HG03378 (cell line): ENCODE measurements around the gene SNORC.

Source experiments
- ATAC-seq: cut with Tn5 transposase; IDR thresholded peaks from one replicate; pipeline ENCODE4 v1.9.1; 2021; ENCODE audit warnings: mild to moderate bottlenecking, moderate library complexity; ENCODE audit not compliant: unreplicated experiment

The SNORC gene

DNA sequence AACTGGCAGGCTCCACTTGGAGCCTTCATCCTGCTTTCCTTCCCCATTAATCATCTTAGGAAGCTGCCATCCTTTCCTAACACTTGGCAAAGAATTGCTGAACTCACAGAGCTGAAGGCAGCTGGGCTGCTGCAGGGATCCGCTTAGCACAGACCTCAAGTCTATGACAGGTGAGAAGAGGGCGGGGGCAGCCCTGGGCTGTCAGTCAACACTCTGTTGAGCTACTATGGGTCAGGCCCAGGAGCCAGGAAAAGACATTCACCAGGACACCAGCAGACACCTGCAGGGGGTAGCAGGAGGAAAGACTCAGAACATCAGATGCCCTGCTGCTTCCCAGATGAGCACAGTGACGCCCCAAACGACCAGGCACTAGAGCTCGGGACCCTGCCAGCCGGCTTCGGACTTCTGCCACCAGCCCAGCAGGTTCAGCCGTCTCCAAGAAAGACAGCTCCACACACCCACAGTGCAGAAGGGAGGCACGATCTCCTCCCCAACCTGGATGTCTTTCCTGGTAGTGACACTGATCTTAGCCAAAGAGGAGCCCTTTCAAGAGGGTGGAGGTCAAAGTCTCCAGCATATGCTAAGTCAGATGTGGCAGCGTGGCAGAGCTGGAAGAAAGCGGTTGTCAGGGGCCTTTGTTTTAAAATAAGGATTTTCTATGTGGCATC lies 55.2 kb downstream of the SNORC start:
- ATAC-seq: no peak

- no peak for ATAC-seq
These were observed 55.7 kb downstream of the SNORC start for GRCh38 chr2:232925821-232926156.

- ATAC-seq: no peak
These were observed 56.4 kb downstream of the SNORC start for GRCh38 chr2:232926431-232926939.

DNA sequence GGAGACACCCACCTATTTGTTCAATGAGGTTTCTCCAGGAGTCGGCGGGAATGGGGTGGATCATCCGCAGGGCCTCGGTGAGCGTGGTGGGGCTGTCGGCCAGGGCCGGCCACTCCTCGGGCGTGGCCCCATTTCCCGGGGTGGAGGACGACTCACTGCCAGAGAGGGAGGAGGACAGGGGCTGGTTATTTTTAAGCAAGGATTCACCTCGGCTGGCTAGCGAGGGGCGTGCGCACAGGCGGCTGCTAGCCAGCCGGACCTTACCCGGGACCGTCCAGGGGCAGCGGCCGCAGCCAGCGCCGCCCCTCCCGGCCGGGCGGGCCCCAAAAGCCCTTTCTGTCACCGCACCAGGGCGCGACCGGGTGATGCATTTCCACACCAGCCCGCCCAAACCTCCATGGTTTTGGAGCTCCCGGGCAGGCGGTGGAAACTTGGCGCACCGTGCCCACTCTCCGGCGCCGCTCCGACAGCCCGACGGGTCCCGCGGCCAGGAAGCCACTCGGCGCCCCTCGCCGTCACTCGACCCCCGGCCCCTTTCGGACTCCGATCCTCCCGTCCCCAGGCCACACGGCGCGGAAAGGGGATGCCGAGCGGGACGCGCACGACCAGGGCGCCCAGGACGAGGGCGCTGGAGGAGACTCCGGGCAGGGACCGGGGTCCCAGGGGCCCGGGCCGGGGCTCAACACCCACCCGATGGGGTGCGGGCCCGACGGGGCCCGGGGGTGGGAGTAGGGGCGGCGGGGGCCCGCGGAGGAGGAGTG lies 57.1 kb downstream of the SNORC start:
- no peak for ATAC-seq

DNA sequence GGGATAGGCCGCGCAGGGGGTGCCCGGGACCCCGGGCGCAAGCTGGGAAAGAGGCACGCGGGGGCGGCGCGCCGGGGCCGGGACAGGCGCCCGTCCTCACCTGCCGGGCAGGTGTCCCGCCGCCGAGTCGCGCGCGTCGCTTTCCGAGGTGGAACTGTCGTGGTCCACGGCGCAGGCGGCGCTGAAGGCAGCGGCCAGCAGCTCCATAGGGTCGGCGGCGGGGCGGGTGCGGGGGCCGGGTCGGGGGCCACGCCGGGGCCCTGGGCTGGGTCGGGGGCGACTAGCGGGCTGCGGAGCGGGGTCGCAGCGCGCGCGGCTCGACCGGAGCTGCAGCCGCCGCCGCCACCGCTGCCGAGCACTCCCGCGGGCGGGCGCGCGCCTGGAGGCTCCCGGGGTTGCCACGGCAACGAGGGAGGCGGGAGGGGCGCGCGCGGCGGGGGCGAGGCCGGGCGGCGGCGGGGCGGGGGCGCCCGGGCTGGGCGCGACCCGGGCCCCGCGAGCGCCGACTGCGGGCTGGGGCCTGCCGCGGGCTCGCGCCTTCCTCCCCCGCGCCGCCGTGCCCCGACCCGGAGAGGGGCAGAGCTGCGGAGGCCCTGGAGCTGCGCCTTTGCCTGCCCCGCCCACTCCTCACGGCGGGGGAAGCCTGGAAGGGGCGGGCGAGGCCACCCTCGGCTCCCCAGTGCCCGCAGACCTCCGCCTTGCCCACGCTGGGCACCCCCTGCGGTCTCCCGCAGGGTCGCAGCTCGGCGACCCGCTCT lies 57.9 kb downstream of the SNORC start:
- no peak for ATAC-seq
